ENCODE measurements around the gene CADPS.

DNA sequence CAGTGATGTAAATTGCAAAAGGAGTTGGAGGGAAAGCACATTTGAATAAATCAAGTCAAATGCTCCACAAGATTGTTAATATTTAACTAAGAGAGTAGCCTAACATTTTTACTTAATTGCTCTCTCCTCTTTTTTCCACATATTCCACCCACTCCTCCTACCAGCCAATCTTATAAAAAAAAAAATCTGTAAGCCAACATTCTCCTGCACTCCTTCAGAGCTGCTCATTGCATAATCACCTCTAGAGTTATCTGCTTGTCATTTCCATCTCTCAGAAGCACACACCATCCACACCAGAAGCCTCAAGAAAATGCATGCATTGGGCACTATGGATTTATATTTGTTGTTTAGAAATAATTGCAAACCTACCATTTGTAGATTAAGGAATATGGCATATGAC lies 64.1 kb downstream of the CADPS start:
- TF ChIP-seq, protein P1, sequence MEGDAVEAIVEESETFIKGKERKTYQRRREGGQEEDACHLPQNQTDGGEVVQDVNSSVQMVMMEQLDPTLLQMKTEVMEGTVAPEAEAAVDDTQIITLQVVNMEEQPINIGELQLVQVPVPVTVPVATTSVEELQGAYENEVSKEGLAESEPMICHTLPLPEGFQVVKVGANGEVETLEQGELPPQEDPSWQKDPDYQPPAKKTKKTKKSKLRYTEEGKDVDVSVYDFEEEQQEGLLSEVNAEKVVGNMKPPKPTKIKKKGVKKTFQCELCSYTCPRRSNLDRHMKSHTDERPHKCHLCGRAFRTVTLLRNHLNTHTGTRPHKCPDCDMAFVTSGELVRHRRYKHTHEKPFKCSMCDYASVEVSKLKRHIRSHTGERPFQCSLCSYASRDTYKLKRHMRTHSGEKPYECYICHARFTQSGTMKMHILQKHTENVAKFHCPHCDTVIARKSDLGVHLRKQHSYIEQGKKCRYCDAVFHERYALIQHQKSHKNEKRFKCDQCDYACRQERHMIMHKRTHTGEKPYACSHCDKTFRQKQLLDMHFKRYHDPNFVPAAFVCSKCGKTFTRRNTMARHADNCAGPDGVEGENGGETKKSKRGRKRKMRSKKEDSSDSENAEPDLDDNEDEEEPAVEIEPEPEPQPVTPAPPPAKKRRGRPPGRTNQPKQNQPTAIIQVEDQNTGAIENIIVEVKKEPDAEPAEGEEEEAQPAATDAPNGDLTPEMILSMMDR (IDR thresholded peaks at IDR 0.05) = no peak
- TF ChIP-seq RFX5 (IDR thresholded peaks at IDR 0.05) = no peak

All from A549 (cell line).